ENCODE results near the gene ZNF544.

- TF ChIP-seq CTCF (IDR thresholded peaks at IDR 0.05; ENCODE audit: low read length) (no peak), EZH2 (IDR thresholded peaks at IDR 0.05; ENCODE audit: borderline replicate concordance, low read length) (no peak)
Measured at GRCh38 chr19:58275564-58275963, 46.9 kb downstream of the ZNF544 start.
